Measurements from ENCODE around the gene C1QTNF8. TPM values are rescaled to one million over a fixed set of nuclear protein-coding genes. Genes with fewer than 3 reads are reported as not detected.

The C1QTNF8 gene
- total RNA-seq, 2 donors from 2014 or later: 0.34 TPM; not detected in 1

- intact Hi-C loops (cut with DNase I): loop anchor here (5.0 kb wide), 1 partner anchor 339 kb away; no protein-coding TSS in a partner anchor
- Histone ChIP-seq H3K27ac (no peak overlapping the region), H3K4me3 (no peak overlapping the region), H3K4me1 (replicated peaks) (peaks cover 3% of the 10 kb centered on the region), H3K27me3 (replicated peaks; ENCODE audit: insufficient read depth) (peaks cover 11% of the 10 kb centered on the region), H3K36me3 (no peaks in the 10 kb centered on the region), H3K9me3 (no peaks in the 10 kb centered on the region)
- DNase-seq (ENCODE audit: low spot score): no peak
- 93% methylated on average over 13 of the region's 17 CpGs for WGBS
- TF ChIP-seq CTCF (IDR thresholded peaks at IDR 0.05): no peak
- no peak for TF ChIP-seq POLR2A (IDR thresholded peaks at IDR 0.05)
- TF ChIP-seq POLR2AphosphoS5 (IDR thresholded peaks at IDR 0.05): no peak
These were observed 44.6 kb downstream of the C1QTNF8 start for GRCh38 chr16:1051446-1051845.

- no peak for TF ChIP-seq POLR2AphosphoS5 (IDR thresholded peaks at IDR 0.05)
- TF ChIP-seq POLR2A (IDR thresholded peaks at IDR 0.05): no peak
- no peak for TF ChIP-seq CTCF (IDR thresholded peaks at IDR 0.05)
- intact Hi-C loops (cut with DNase I): loop anchor here (5.0 kb wide), 1 partner anchor 339 kb away; no protein-coding TSS in a partner anchor
- Histone ChIP-seq H3K27me3 (replicated peaks; ENCODE audit: insufficient read depth) (peaks cover 17% of the 10 kb centered on the region), H3K9me3 (no peaks in the 10 kb centered on the region), H3K27ac (no peak overlapping the region), H3K36me3 (no peaks in the 10 kb centered on the region), H3K4me3 (no peak overlapping the region), H3K4me1 (replicated peaks) (peaks cover 3% of the 10 kb centered on the region)
- 88% methylated on average over 14 of the region's 15 CpGs for WGBS
- no peak for DNase-seq (ENCODE audit: low spot score)
These were observed 45.1 kb downstream of the C1QTNF8 start for GRCh38 chr16:1050921-1051320.

- H3K4me1 ChIP-seq (replicated peaks): peaks cover 3% of the 10 kb centered on the region
- no peak overlapping the region for H3K27ac ChIP-seq
- H3K4me3 ChIP-seq: no peak overlapping the region
- peaks cover 21% of the 10 kb centered on the region for H3K27me3 ChIP-seq (replicated peaks; ENCODE audit: insufficient read depth)
- H3K36me3 ChIP-seq: no peaks in the 10 kb centered on the region
- intact Hi-C loops (cut with DNase I): loop anchor here (5.0 kb wide), 1 partner anchor 338 kb away; no protein-coding TSS in a partner anchor
- TF ChIP-seq POLR2A (IDR thresholded peaks at IDR 0.05): no peak
- H3K9me3 ChIP-seq: no peaks in the 10 kb centered on the region
- 78% methylated on average over 30 of the region's 30 CpGs for WGBS
- DNase-seq (ENCODE audit: low spot score): no peak
These were observed 45.5 kb downstream of the C1QTNF8 start for GRCh38 chr16:1050516-1050915.

GRCh38 chr16:1049976-1050247 lies 46.1 kb downstream of the C1QTNF8 start:
- no peaks in the 10 kb centered on the region for H3K36me3 ChIP-seq
- peaks cover 27% of the 10 kb centered on the region for H3K27me3 ChIP-seq (replicated peaks; ENCODE audit: insufficient read depth)
- 89% methylated on average over 11 of the region's 11 CpGs for WGBS
- H3K9me3 ChIP-seq: no peaks in the 10 kb centered on the region
- no peak for TF ChIP-seq POLR2AphosphoS5 (IDR thresholded peaks at IDR 0.05)
- TF ChIP-seq POLR2A (IDR thresholded peaks at IDR 0.05): no peak
- no peak for TF ChIP-seq CTCF (IDR thresholded peaks at IDR 0.05)
- no peak overlapping the region for H3K27ac ChIP-seq
- peaks cover 3% of the 10 kb centered on the region for H3K4me1 ChIP-seq (replicated peaks)
- H3K4me3 ChIP-seq: no peak overlapping the region
- no peak for DNase-seq (ENCODE audit: low spot score)
- intact Hi-C loops (cut with DNase I): loop anchor here (5.0 kb wide), 1 partner anchor 338 kb away; no protein-coding TSS in a partner anchor

GRCh38 chr16:1049113-1049975 lies 46.7 kb downstream of the C1QTNF8 start:
- no peak for DNase-seq (ENCODE audit: low spot score)
- 89% methylated on average over 19 of the region's 31 CpGs for WGBS
- Histone ChIP-seq H3K4me1 (replicated peaks) (no peaks in the 10 kb centered on the region), H3K27me3 (replicated peaks; ENCODE audit: insufficient read depth) (peaks cover 30% of the 10 kb centered on the region), H3K27ac (no peak overlapping the region), H3K4me3 (no peak overlapping the region), H3K36me3 (no peaks in the 10 kb centered on the region), H3K9me3 (no peaks in the 10 kb centered on the region)
- intact Hi-C loops (cut with DNase I): no loop called here
- TF ChIP-seq POLR2A (IDR thresholded peaks at IDR 0.05) (no peak), CTCF (IDR thresholded peaks at IDR 0.05) (no peak), POLR2AphosphoS5 (IDR thresholded peaks at IDR 0.05) (no peak)

All from prostate gland (tissue), 2 donors.